Measurements from ENCODE around the gene ADCYAP1R1.

GRCh38 chr7:31062746-31063435 lies 10.8 kb downstream of the ADCYAP1R1 start:
- TF ChIP-seq POLR2AphosphoS5 (IDR thresholded peaks at IDR 0.05; ENCODE audit: low read depth, low read length) (no peak), POLR2A (IDR thresholded peaks at IDR 0.05; ENCODE audit: low read depth, low read length) (no peak), TAF1 (IDR thresholded peaks at IDR 0.05; ENCODE audit: borderline replicate concordance, low read depth, low read length) (no peak)
